Stimulated activated CD4-positive, alpha-beta T cell treated with anti-CD3 and anti-CD28 coated beads, Interleukin-12 subunit alpha, Interleukin-12 subunit beta, amount 100 ng/mL, for 48 hours (primary cell): ENCODE results near the gene LRIG1.

Source experiments
- DNase-seq, 3 donors: peaks; one replicate each; pipeline ENCODE4 v3.0.0-alpha.2; 2020; ENCODE audit warnings: low read depth in 2 of 3, low spot score in 1 of 3

Gene LRIG1

GRCh38 chr3:66449411-66449974 lies 51.3 kb downstream of the LRIG1 start:
- no peak for DNase-seq

- DNase-seq: no peak
Observed at GRCh38 chr3:66444146-66444644, 56.6 kb downstream of the LRIG1 start.

- DNase-seq: no peak
Observed at GRCh38 chr3:66443118-66443803, 57.6 kb downstream of the LRIG1 start.

- DNase-seq: no peak
Observed at GRCh38 chr3:66442254-66443117, 58.3 kb downstream of the LRIG1 start.

GRCh38 chr3:66441692-66442091 lies 59.1 kb downstream of the LRIG1 start:
- no peak for DNase-seq

GRCh38 chr3:66441129-66441528 lies 59.7 kb downstream of the LRIG1 start:
- no peak for DNase-seq

- no peak for DNase-seq
Observed at GRCh38 chr3:66439666-66440344, 61.0 kb downstream of the LRIG1 start.

- DNase-seq: no peak
Observed at GRCh38 chr3:66438046-66438445, 62.8 kb downstream of the LRIG1 start.

GRCh38 chr3:66437341-66437929 lies 63.4 kb downstream of the LRIG1 start:
- no peak for DNase-seq

GRCh38 chr3:66435989-66436388 lies 64.8 kb downstream of the LRIG1 start:
- no peak for DNase-seq

GRCh38 chr3:66434726-66435125 lies 66.1 kb downstream of the LRIG1 start:
- DNase-seq: no peak

- no peak for DNase-seq
Observed at GRCh38 chr3:66433522-66433782, 67.4 kb downstream of the LRIG1 start.

- no peak for DNase-seq
Observed at GRCh38 chr3:66432767-66433521, 67.9 kb downstream of the LRIG1 start.

GRCh38 chr3:66432041-66432766 lies 68.6 kb downstream of the LRIG1 start:
- DNase-seq: no peak

- no peak for DNase-seq
Observed at GRCh38 chr3:66431494-66431893, 69.3 kb downstream of the LRIG1 start.

- no peak for DNase-seq
Observed at GRCh38 chr3:66430876-66431275, 69.9 kb downstream of the LRIG1 start.

- DNase-seq: no peak
Observed at GRCh38 chr3:66428733-66429132, 72.1 kb downstream of the LRIG1 start.

GRCh38 chr3:66427951-66428474 lies 72.8 kb downstream of the LRIG1 start:
- DNase-seq: no peak

- no peak for DNase-seq
Observed at GRCh38 chr3:66427352-66427751, 73.5 kb downstream of the LRIG1 start.

- no peak for DNase-seq
Observed at GRCh38 chr3:66426135-66426534, 74.7 kb downstream of the LRIG1 start.
